ENCODE measurements around the gene DUT.

- TF ChIP-seq CTCF (IDR thresholded peaks at IDR 0.05) (no peak), POLR2AphosphoS5 (IDR thresholded peaks at IDR 0.05) (no peak), POLR2A (IDR thresholded peaks at IDR 0.05) (no peak)
Measured at GRCh38 chr15:48304398-48304797, 26.8 kb upstream of the DUT start.
